HCT116 (cell line): Measurements from ENCODE around the gene RIMS4. TPM values are rescaled to one million over a fixed set of nuclear protein-coding genes. Genes with fewer than 3 reads are reported as not detected.

ENCODE experiments used
- ATAC-seq: fragments of 200-7000 bp; cut with Tn5 transposase; 2 replicates; pipeline ENCODE4 v1.9.1; 2020; ENCODE audit warnings: mild to moderate bottlenecking, moderate library complexity
- BruUV-seq: library from RNA; stranded (reverse); fragments of 400-500 nt; replicated peaks from 2 replicates; lab custom pipeline; 2021; lab: Mats Ljungman, UMichigan
- CTCF ChIA-PET: fragments of 300-600 bp; sonication (Branson Sonifier 250); formaldehyde crosslinking; loops from one replicate; lab custom pipeline; 2021; ENCODE audit warnings: antibody characterized with exemption; lab: Charles Lee
- POLR2A ChIA-PET: fragments of 300-600, 350-600 bp; sonication (Branson Sonifier 250); formaldehyde crosslinking; loops from one replicate; lab custom pipeline; 2021; ENCODE audit warnings: antibody characterized with exemption; lab: Charles Lee
- RAD21 ChIA-PET, 2 experiments: fragments of 300-600 bp; sonication (Branson Sonifier 250); formaldehyde crosslinking; loops; one replicate each; lab custom pipeline; 2023; ENCODE audit warnings: low total read pairs in 2 of 2; ENCODE audit not compliant: uncharacterized antibody in 2 of 2, unreplicated experiment in 2 of 2, low non-redundant PET in 1 of 2; lab: Charles Lee
- DNase-seq: peaks from one replicate; pipeline ENCODE4 v3.0.0-alpha.2; 2010; ENCODE audit warnings: low read depth, low spot score
- H2AFZ ChIP-seq: fragments of 200-600 bp; shearing (Covaris generic), sonication (generic); 2 replicates; pipeline ENCODE4 v1.6.1; 2017; ENCODE audit warnings: low read depth, mixed run types, mixed read lengths, antibody characterized with exemption, low read length; ENCODE audit not compliant: poor library complexity, severe bottlenecking
- H3K27ac ChIP-seq: 2 replicates; pipeline ENCODE4 v1.5.1; 2012; ENCODE audit warnings: low read depth, low read length
- H3K27me3 ChIP-seq: fragments of 200-600 bp; sonication (generic); 2 replicates; pipeline ENCODE4 v1.6.1; 2016; ENCODE audit warnings: mixed run types, low read length, mixed read lengths; ENCODE audit not compliant: insufficient read depth
- H3K36me3 ChIP-seq, 2 experiments: fragments of 200-500 bp in 1 of 2; fragments of 200-600 bp in 1 of 2; sonication (Bioruptor generic) in 1 of 2; sonication (generic) in 1 of 2; 2 replicates each; pipeline versions ENCODE4 v1.5.1 to v1.6.1; 2014 to 2016; ENCODE audit warnings: low read length in 2 of 2, inconsistent platforms in 1 of 2, mixed read lengths in 1 of 2, mixed run types in 1 of 2; ENCODE audit not compliant: insufficient read depth in 2 of 2, control insufficient read depth in 1 of 2
- H3K4me1 ChIP-seq, 2 experiments: fragments of 200-600 bp in 1 of 2; sonication (generic) in 1 of 2; 2 replicates each; pipeline versions ENCODE4 v1.5.1 to v1.6.1; 2012 to 2017; ENCODE audit warnings: low read length in 2 of 2, inconsistent platforms in 1 of 2, mild to moderate bottlenecking in 1 of 2, mixed read lengths in 1 of 2, mixed run types in 1 of 2, moderate library complexity in 1 of 2; ENCODE audit not compliant: insufficient read depth in 2 of 2, control insufficient read depth in 1 of 2
- H3K4me2 ChIP-seq: fragments of 200-600 bp; sonication (generic); 2 replicates; pipeline ENCODE4 v1.6.1; 2017; ENCODE audit warnings: mixed run types, low read length, mixed read lengths
- H3K4me3 ChIP-seq, 2 experiments: fragments of 200-600 bp in 1 of 2; sonication (generic) in 1 of 2; replicated peaks in 1 of 2; 2 replicates each; pipeline ENCODE4 v1.5.1; 2011 to 2016; ENCODE audit warnings: low read length in 2 of 2, control low read depth in 1 of 2, low read depth in 1 of 2, mild to moderate bottlenecking in 1 of 2, mixed read lengths in 1 of 2, mixed run types in 1 of 2
- H3K79me2 ChIP-seq: fragments of 200-600 bp; sonication (generic); 2 replicates; pipeline ENCODE4 v1.6.1; 2017; ENCODE audit warnings: mild to moderate bottlenecking, mixed run types, low read length, moderate library complexity, mixed read lengths; ENCODE audit not compliant: insufficient read depth
- H3K9ac ChIP-seq: fragments of 200-600 bp; sonication (generic); 2 replicates; pipeline ENCODE4 v1.6.1; 2016; ENCODE audit warnings: low read length, mixed read lengths
- H3K9me2 ChIP-seq: fragments of 200-600 bp; sonication (generic), shearing (Covaris generic); 2 replicates; pipeline ENCODE4 v1.6.1; 2017; ENCODE audit warnings: mixed run types, mild to moderate bottlenecking, moderate library complexity; ENCODE audit not compliant: insufficient read depth
- H3K9me3 ChIP-seq, 2 experiments: fragments of 200-500 bp in 1 of 2; fragments of 200-600 bp in 1 of 2; sonication (Bioruptor generic) in 1 of 2; sonication (generic) in 1 of 2; 2 replicates each; pipeline ENCODE4 v1.6.1; 2014 to 2017; ENCODE audit warnings: low read length in 2 of 2, mixed read lengths in 2 of 2, inconsistent platforms in 1 of 2, low read depth in 1 of 2, mild to moderate bottlenecking in 1 of 2, mixed run types in 1 of 2, moderate library complexity in 1 of 2; ENCODE audit not compliant: control insufficient read depth in 1 of 2, insufficient read depth in 1 of 2
- H4K20me1 ChIP-seq: fragments of 200-600 bp; sonication (generic), shearing (Covaris generic); 2 replicates; pipeline ENCODE4 v1.6.1; 2017; ENCODE audit warnings: mixed run types, mild to moderate bottlenecking, moderate library complexity; ENCODE audit not compliant: insufficient read depth
- CTCF ChIP-seq, 3 experiments: fragments of 200-600 bp in 1 of 3; sonication (generic) in 1 of 3; IDR thresholded peaks in 2 of 3; conservative IDR thresholded peaks in 1 of 3; 2 replicates each; pipeline ENCODE4 v1.5.1; 2012 to 2017; ENCODE audit warnings: low read depth in 2 of 3, low read length in 2 of 3, antibody characterized with exemption in 1 of 3, borderline replicate concordance in 1 of 3, control low read depth in 1 of 3, mild to moderate bottlenecking in 1 of 3, mixed read lengths in 1 of 3, mixed run types in 1 of 3, moderate library complexity in 1 of 3; ENCODE audit not compliant: insufficient read depth in 1 of 3
- EGR1 ChIP-seq: IDR thresholded peaks from 2 replicates; pipeline ENCODE4 v1.6.1; 2012; ENCODE audit warnings: low read depth
- EZH2phosphoT487 ChIP-seq: fragments of 200-600 bp; IDR thresholded peaks from 2 replicates; pipeline ENCODE4 v1.6.1; 2018; ENCODE audit warnings: antibody characterized with exemption, borderline replicate concordance
- MAX ChIP-seq: IDR thresholded peaks from 2 replicates; pipeline ENCODE4 v1.6.1; 2012
- POLR2AphosphoS5 ChIP-seq: IDR thresholded peaks from 2 replicates; pipeline ENCODE4 v1.6.1; 2011; ENCODE audit warnings: mild to moderate bottlenecking, low read depth, low read length, moderate library complexity
- RAD21 ChIP-seq: IDR thresholded peaks from 2 replicates; pipeline ENCODE4 v1.6.1; 2012; ENCODE audit warnings: low read depth, mild to moderate bottlenecking
- YY1 ChIP-seq: IDR thresholded peaks from 2 replicates; pipeline ENCODE4 v1.6.1; 2011; ENCODE audit warnings: low read length, low read depth, moderate library complexity, mild to moderate bottlenecking; ENCODE audit not compliant: insufficient replicate concordance; ENCODE audit errors: extremely low read depth
- ZBTB33 ChIP-seq: IDR thresholded peaks from 2 replicates; pipeline ENCODE4 v1.6.1; 2011; ENCODE audit warnings: mild to moderate bottlenecking, low read length, moderate library complexity; ENCODE audit not compliant: insufficient replicate concordance; ENCODE audit errors: extremely low read depth
- ZFX ChIP-seq: fragments of 450-650 bp; IDR thresholded peaks from 2 replicates; pipeline ENCODE4 v1.6.1; 2017
- ZNF274 ChIP-seq: fragments of 200-500 bp; sonication (Bioruptor generic); IDR thresholded peaks from 2 replicates; pipeline ENCODE4 v1.6.1; 2014; ENCODE audit warnings: mild to moderate bottlenecking, low read depth, low read length, inconsistent platforms
- intact Hi-C: fragments of 100-400 bp; cut with micrococcal nuclease; formaldehyde crosslinking; loops from 2 replicates; pipeline ENCODE4 v1.10.0; 2022
- total RNA-seq: library from RNA; stranded (reverse); gene quantifications from one replicate; pipeline ENCODE4 v1.2.1, GENCODE V29; 2021; ENCODE audit not compliant: unreplicated experiment

RIMS4 gene
- total RNA-seq, 1 experiment from 2014 or later: 0.05 TPM

- Histone ChIP-seq H3K9me2 (no peaks in the 10 kb centered on the region), H3K4me2 (no peak overlapping the region), H3K4me3 (no peak overlapping the region), H3K36me3 (no peaks in the 10 kb centered on the region), H2AFZ (no peak overlapping the region), H4K20me1 (no peaks in the 10 kb centered on the region), H3K27me3 (no peaks in the 10 kb centered on the region), H3K27ac (no peak overlapping the region), H3K4me1 (no peaks in the 10 kb centered on the region), H3K79me2 (no peaks in the 10 kb centered on the region), H3K9me3 (no peaks in the 10 kb centered on the region), H3K9ac (no peak overlapping the region)
- RAD21 ChIA-PET: no interaction called here
- POLR2A ChIA-PET: no interaction called here
- BruUV-seq: no TSS peak
- intact Hi-C loops: no loop called here
- CTCF ChIA-PET: no interaction called here
- TF ChIP-seq EGR1 (no peak), MAX (no peak), EZH2phosphoT487 (no peak), CTCF (IDR thresholded peaks at IDR 0.05 in 2 of 3, conservative IDR thresholded peaks at IDR 0.05 in 1 of 3; ENCODE audit: borderline replicate concordance in 1 of 3, insufficient read depth in 1 of 3, low read depth in 2 of 3, low read length in 2 of 3) (peak in 1 of 3 experiments; percentile 29; a peak in 2 of 6 replicates), ZFX (no peak), YY1 (no peak), RAD21 (peak; percentile 16; the same call in 1 of the 2 replicates), ZBTB33 (no peak), ZNF274 (no peak), POLR2AphosphoS5 (no peak)
- ATAC-seq (no peak), DNase-seq (no peak)
Measured at GRCh38 chr20:44849703-44850102, 39.4 kb upstream of the RIMS4 start.
